ENCODE results near the gene RSPO4.
A peak's percentile ranks its signal among the peaks of the same experiment; 100 is the strongest.

Gene RSPO4

DNA sequence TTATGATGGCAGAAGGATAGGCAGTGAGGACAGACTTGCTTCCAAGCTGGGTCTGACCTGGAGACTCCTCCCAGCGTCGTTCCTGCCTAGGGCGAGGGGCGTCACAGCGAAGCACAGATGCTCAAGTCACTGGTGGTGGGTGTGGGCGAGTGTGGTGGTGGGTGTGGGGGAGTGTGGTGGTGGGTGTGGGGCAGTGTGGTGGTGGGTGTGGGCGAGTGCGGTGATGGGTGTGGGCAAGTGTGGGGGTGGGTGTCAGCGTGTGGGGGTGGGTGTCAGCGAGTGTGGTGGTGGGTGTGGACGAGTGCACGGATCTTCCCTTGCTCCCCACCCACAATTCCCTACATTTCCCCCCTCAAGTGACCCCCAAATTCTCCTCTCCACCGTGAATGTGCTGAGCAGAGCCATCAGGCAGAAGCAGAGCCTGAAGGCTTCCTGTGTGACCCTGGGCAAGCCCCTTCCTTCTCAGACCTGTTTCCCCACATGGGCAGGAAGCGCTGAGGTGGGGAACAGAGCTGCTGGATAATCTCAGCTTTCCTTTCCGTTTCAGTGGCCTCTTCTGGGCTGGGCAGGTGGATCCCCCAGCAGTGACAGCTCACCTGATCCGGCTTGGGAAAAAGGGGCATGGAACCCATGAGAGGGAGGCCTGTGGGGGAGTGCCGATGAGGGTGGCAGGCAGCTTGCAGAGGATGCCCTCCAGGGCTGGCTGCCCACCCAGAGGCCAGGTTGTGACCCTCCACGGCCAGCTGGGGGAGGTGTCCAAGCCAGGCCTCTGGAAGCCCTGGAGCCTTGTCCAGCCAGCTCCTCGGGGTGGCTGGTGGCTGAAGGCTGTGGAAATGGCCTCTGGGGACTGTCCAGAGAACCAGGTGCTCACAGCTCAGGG is 42.9 kb downstream of the RSPO4 start:
- no peak overlapping the region for H2AK5ac ChIP-seq (ENCODE audit: low read length)
- no peak overlapping the region for H3K9ac ChIP-seq (ENCODE audit: low read length)
- no peak for DNase-seq
- no peaks in the 10 kb centered on the region for H3K79me1 ChIP-seq (ENCODE audit: low read length)
- H3K56ac ChIP-seq (ENCODE audit: low read length): no peak overlapping the region
- H3K4me3 ChIP-seq (ENCODE audit: low read length): no peak overlapping the region
- no peak overlapping the region for H3K4me2 ChIP-seq (ENCODE audit: low read length)
- no peak overlapping the region for H3K18ac ChIP-seq (ENCODE audit: low read length)
- no peak overlapping the region for H3K23ac ChIP-seq (ENCODE audit: low read length)
- H3K27ac ChIP-seq (ENCODE audit: low read depth, low read length): no peak overlapping the region
- H2BK5ac ChIP-seq (ENCODE audit: low read length): no peak overlapping the region
- no peaks in the 10 kb centered on the region for H3K27me3 ChIP-seq (ENCODE audit: insufficient read depth, low read length, poor library complexity)
- no peak overlapping the region for H4K8ac ChIP-seq (ENCODE audit: low read depth, low read length)
- no peaks in the 10 kb centered on the region for H3K79me2 ChIP-seq (ENCODE audit: control insufficient read depth, insufficient read depth, low read length)
- H4K5ac ChIP-seq (ENCODE audit: low read length): no peak overlapping the region
- peaks cover 6% of the 10 kb centered on the region for H3K4me1 ChIP-seq (ENCODE audit: control insufficient read depth, low read depth, low read length)
- H3K4ac ChIP-seq (ENCODE audit: low read depth, low read length): no peak overlapping the region
- H3K36me3 ChIP-seq (ENCODE audit: control insufficient read depth, insufficient read depth, low read length): no peaks in the 10 kb centered on the region
- WGBS (ENCODE audit: extremely low coverage, insufficient coverage, low lambda C conversion rate): no CpG with 5 or more reads among the region's 19 CpGs
- no peak overlapping the region for H2BK120ac ChIP-seq (ENCODE audit: low read depth, low read length)
- no peak overlapping the region for H2BK15ac ChIP-seq (replicated peaks; ENCODE audit: low read depth)

DNA sequence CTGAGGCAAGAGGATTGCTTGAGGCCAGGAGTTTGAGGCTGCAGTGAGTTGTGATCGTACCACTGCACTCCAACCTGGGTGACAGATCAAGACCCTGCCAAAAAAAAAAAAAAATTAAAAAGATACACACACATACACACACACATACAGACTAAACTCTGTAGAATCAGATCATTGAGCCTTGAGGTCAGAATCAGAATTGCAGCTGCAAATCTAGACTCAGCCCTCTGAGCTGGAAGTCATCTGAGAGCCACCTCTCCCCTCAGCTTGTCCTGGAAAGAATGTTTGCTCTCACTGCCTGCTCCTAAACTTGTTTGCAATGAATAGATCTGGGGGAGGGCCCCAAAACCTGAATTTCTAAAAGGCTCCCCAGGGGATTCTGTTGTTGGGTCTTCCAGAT is 44.6 kb downstream of the RSPO4 start:
- H3K79me1 ChIP-seq (ENCODE audit: low read length): no peaks in the 10 kb centered on the region
- H3K23ac ChIP-seq (ENCODE audit: low read length): no peak overlapping the region
- H3K27me3 ChIP-seq (ENCODE audit: insufficient read depth, low read length, poor library complexity): no peaks in the 10 kb centered on the region
- no peak overlapping the region for H4K8ac ChIP-seq (ENCODE audit: low read depth, low read length)
- H4K5ac ChIP-seq (ENCODE audit: low read length): no peak overlapping the region
- peaks cover 6% of the 10 kb centered on the region for H3K4me1 ChIP-seq (ENCODE audit: control insufficient read depth, low read depth, low read length)
- no peaks in the 10 kb centered on the region for H3K79me2 ChIP-seq (ENCODE audit: control insufficient read depth, insufficient read depth, low read length)
- no peak overlapping the region for H3K56ac ChIP-seq (ENCODE audit: low read length)
- no peak overlapping the region for H2BK15ac ChIP-seq (replicated peaks; ENCODE audit: low read depth)
- H2AK5ac ChIP-seq (ENCODE audit: low read length): no peak overlapping the region
- no peak overlapping the region for H3K4me2 ChIP-seq (ENCODE audit: low read length)
- H3K4ac ChIP-seq (ENCODE audit: low read depth, low read length): no peak overlapping the region
- no peaks in the 10 kb centered on the region for H3K36me3 ChIP-seq (ENCODE audit: control insufficient read depth, insufficient read depth, low read length)
- H2BK5ac ChIP-seq (ENCODE audit: low read length): no peak overlapping the region
- no peak overlapping the region for H3K18ac ChIP-seq (ENCODE audit: low read length)
- no CpG with 5 or more reads among the region's 1 CpG for WGBS (ENCODE audit: extremely low coverage, insufficient coverage, low lambda C conversion rate)
- no peak for DNase-seq
- no peak overlapping the region for H3K27ac ChIP-seq (ENCODE audit: low read depth, low read length)
- no peak overlapping the region for H2BK120ac ChIP-seq (ENCODE audit: low read depth, low read length)
- H3K9ac ChIP-seq (ENCODE audit: low read length): no peak overlapping the region
- H3K4me3 ChIP-seq (ENCODE audit: low read length): no peak overlapping the region

DNA sequence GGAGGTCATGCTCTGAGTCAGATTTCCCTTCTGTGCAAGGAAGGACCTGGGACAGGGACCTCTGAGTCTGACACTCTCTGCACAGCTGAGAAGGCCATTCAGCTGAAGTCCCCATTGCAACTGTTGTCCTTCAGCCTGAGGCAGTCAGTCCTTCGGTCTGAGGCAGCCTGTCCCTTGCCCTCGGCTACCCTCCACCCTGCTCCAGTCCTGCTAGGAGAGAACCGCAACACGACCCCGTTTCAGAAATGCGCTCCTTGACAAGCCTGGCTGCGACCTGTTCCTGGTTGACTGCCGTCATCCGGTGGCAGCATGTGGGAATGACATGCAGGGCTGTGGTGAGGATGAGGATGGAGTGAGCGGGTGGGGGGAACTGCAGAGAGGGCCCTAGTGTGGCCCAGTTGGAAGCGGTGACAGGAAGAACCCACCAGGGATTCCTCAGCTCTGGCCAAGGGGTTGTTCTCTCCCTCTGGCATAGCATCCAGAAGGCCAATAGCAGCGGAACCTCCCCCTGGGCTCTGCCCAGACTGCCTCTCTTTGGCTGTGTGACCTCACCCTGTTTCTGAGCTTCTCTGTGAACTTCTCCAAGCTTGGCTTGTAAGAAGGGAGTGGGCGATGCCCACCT is 45.7 kb downstream of the RSPO4 start:
- Histone ChIP-seq H3K79me2 (ENCODE audit: control insufficient read depth, insufficient read depth, low read length) (no peaks in the 10 kb centered on the region), H2AK5ac (ENCODE audit: low read length) (no peak overlapping the region), H4K5ac (ENCODE audit: low read length) (no peak overlapping the region), H3K4me1 (ENCODE audit: control insufficient read depth, low read depth, low read length) (peaks cover 6% of the 10 kb centered on the region), H3K4me2 (ENCODE audit: low read length) (no peak overlapping the region), H2BK120ac (ENCODE audit: low read depth, low read length) (no peak overlapping the region), H3K36me3 (ENCODE audit: control insufficient read depth, insufficient read depth, low read length) (no peaks in the 10 kb centered on the region), H3K9ac (ENCODE audit: low read length) (no peak overlapping the region), H3K23ac (ENCODE audit: low read length) (no peak overlapping the region), H4K8ac (ENCODE audit: low read depth, low read length) (no peak overlapping the region), H2BK5ac (ENCODE audit: low read length) (no peak overlapping the region), H3K18ac (ENCODE audit: low read length) (no peak overlapping the region), H3K4ac (ENCODE audit: low read depth, low read length) (no peak overlapping the region), H3K79me1 (ENCODE audit: low read length) (no peaks in the 10 kb centered on the region), H3K27ac (ENCODE audit: low read depth, low read length) (no peak overlapping the region), H3K27me3 (ENCODE audit: insufficient read depth, low read length, poor library complexity) (no peaks in the 10 kb centered on the region), H3K4me3 (ENCODE audit: low read length) (no peak overlapping the region), H2BK15ac (replicated peaks; ENCODE audit: low read depth) (no peak overlapping the region), H3K56ac (ENCODE audit: low read length) (no peak overlapping the region)
- DNase-seq: peak; percentile 90
- no CpG with 5 or more reads among the region's 13 CpGs for WGBS (ENCODE audit: extremely low coverage, insufficient coverage, low lambda C conversion rate)

DNA sequence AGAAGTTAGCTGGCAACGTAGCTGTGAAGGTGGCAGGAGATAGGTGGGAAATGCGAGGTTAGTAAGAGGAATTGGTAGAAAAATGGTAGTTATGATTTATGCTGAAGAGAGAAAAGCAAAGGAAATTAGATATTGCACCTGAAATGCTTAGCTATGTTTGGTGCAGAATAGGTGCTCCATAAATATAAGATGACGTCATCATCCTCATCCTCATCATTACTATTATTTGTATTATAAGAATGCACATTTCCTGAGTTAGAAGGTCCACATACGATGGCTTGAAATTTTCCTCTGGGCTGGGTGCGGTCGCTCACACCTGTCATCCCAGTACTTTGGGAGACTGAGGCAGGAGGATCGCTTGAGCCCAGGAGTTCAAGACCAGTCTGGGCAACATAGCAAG is 46.5 kb downstream of the RSPO4 start:
- H3K18ac ChIP-seq (ENCODE audit: low read length): no peak overlapping the region
- H4K8ac ChIP-seq (ENCODE audit: low read depth, low read length): no peak overlapping the region
- no peak overlapping the region for H2BK5ac ChIP-seq (ENCODE audit: low read length)
- WGBS (ENCODE audit: extremely low coverage, insufficient coverage, low lambda C conversion rate): 100% methylated on average over 1 of the region's 7 CpGs
- no peak overlapping the region for H4K5ac ChIP-seq (ENCODE audit: low read length)
- H2BK15ac ChIP-seq (replicated peaks; ENCODE audit: low read depth): no peak overlapping the region
- H3K36me3 ChIP-seq (ENCODE audit: control insufficient read depth, insufficient read depth, low read length): no peaks in the 10 kb centered on the region
- H3K9ac ChIP-seq (ENCODE audit: low read length): no peak overlapping the region
- no peaks in the 10 kb centered on the region for H3K79me1 ChIP-seq (ENCODE audit: low read length)
- no peak overlapping the region for H2BK120ac ChIP-seq (ENCODE audit: low read depth, low read length)
- H3K27me3 ChIP-seq (ENCODE audit: insufficient read depth, low read length, poor library complexity): no peaks in the 10 kb centered on the region
- H2AK5ac ChIP-seq (ENCODE audit: low read length): no peak overlapping the region
- peaks cover 6% of the 10 kb centered on the region for H3K4me1 ChIP-seq (ENCODE audit: control insufficient read depth, low read depth, low read length)
- H3K79me2 ChIP-seq (ENCODE audit: control insufficient read depth, insufficient read depth, low read length): no peaks in the 10 kb centered on the region
- no peak overlapping the region for H3K56ac ChIP-seq (ENCODE audit: low read length)
- no peak overlapping the region for H3K23ac ChIP-seq (ENCODE audit: low read length)
- H3K4me3 ChIP-seq (ENCODE audit: low read length): no peak overlapping the region
- no peak overlapping the region for H3K4ac ChIP-seq (ENCODE audit: low read depth, low read length)
- no peak overlapping the region for H3K27ac ChIP-seq (ENCODE audit: low read depth, low read length)
- H3K4me2 ChIP-seq (ENCODE audit: low read length): no peak overlapping the region
- no peak for DNase-seq

DNA sequence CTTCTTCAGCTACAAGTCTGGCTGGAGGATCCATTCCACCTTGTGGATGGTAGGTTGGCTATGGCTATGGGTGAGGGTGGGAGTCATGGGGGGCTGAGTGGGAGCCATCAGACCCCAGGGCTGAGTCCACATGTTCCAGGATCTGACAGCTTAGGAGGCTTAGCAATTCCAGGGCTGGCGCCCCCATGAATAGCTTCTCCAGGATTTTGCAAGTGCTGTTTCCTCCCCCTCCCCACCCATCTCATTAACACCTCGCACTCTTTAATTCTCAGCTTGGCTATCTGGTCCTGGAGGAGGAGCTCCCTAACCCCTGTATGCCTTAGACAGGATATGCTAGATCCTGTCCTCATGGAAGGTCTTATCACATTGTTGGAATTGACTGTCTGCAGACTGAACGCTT is 47.0 kb downstream of the RSPO4 start:
- no peaks in the 10 kb centered on the region for H3K27me3 ChIP-seq (ENCODE audit: insufficient read depth, low read length, poor library complexity)
- DNase-seq: peak; percentile 92
- no peaks in the 10 kb centered on the region for H3K79me1 ChIP-seq (ENCODE audit: low read length)
- peak overlapping the region; percentile 6 for H3K56ac ChIP-seq (ENCODE audit: low read length)
- peaks cover 6% of the 10 kb centered on the region for H3K4me1 ChIP-seq (ENCODE audit: control insufficient read depth, low read depth, low read length)
- no peak overlapping the region for H3K9ac ChIP-seq (ENCODE audit: low read length)
- no peak overlapping the region for H3K18ac ChIP-seq (ENCODE audit: low read length)
- H2AK5ac ChIP-seq (ENCODE audit: low read length): no peak overlapping the region
- no peaks in the 10 kb centered on the region for H3K36me3 ChIP-seq (ENCODE audit: control insufficient read depth, insufficient read depth, low read length)
- no peak overlapping the region for H3K4ac ChIP-seq (ENCODE audit: low read depth, low read length)
- H3K79me2 ChIP-seq (ENCODE audit: control insufficient read depth, insufficient read depth, low read length): no peaks in the 10 kb centered on the region
- no peak overlapping the region for H2BK15ac ChIP-seq (replicated peaks; ENCODE audit: low read depth)
- H4K8ac ChIP-seq (ENCODE audit: low read depth, low read length): no peak overlapping the region
- no peak overlapping the region for H3K23ac ChIP-seq (ENCODE audit: low read length)
- no peak overlapping the region for H4K5ac ChIP-seq (ENCODE audit: low read length)
- no peak overlapping the region for H2BK120ac ChIP-seq (ENCODE audit: low read depth, low read length)
- H3K4me3 ChIP-seq (ENCODE audit: low read length): no peak overlapping the region
- WGBS (ENCODE audit: extremely low coverage, insufficient coverage, low lambda C conversion rate): no CpG with 5 or more reads among the region's 3 CpGs
- H2BK5ac ChIP-seq (ENCODE audit: low read length): peak overlapping the region; percentile 61
- H3K4me2 ChIP-seq (ENCODE audit: low read length): no peak overlapping the region
- H3K27ac ChIP-seq (ENCODE audit: low read depth, low read length): peak overlapping the region; percentile 18

Measured in mesendoderm (in vitro differentiated cells).